HG03060 (cell line): ENCODE results near the gene ADAMTSL2.

Source experiments
- ATAC-seq: cut with Tn5 transposase; IDR thresholded peaks from one replicate; pipeline ENCODE4 v1.9.1; 2021; ENCODE audit warnings: low read depth, moderate number of reproducible peaks; ENCODE audit not compliant: unreplicated experiment

ADAMTSL2 gene

GRCh38 chr9:133615606-133616188, 81.2 kb downstream of the ADAMTSL2 start:
- no peak for ATAC-seq

- no peak for ATAC-seq
Measured at GRCh38 chr9:133616643-133617405, 82.3 kb downstream of the ADAMTSL2 start.

GRCh38 chr9:133618726-133619125, 84.2 kb downstream of the ADAMTSL2 start:
- ATAC-seq: no peak

- no peak for ATAC-seq
Measured at GRCh38 chr9:133619791-133620190, 85.3 kb downstream of the ADAMTSL2 start.

GRCh38 chr9:133621725-133622267, 87.3 kb downstream of the ADAMTSL2 start:
- ATAC-seq: no peak

GRCh38 chr9:133622555-133622954, 88.1 kb downstream of the ADAMTSL2 start:
- no peak for ATAC-seq
